Stromal cell of bone marrow (primary cell): Measurements from ENCODE around the gene PALLD.
"Not testable (repeated sequence)": the region's sequence is repeated elsewhere in the genome, so short reads cannot be mapped to it uniquely, and the experiment has no call there.

ENCODE experiments used
- DNase-seq: peaks from one replicate; pipeline ENCODE4 v3.0.0-alpha.2; 2012; ENCODE audit warnings: low read depth

Gene PALLD

DNA sequence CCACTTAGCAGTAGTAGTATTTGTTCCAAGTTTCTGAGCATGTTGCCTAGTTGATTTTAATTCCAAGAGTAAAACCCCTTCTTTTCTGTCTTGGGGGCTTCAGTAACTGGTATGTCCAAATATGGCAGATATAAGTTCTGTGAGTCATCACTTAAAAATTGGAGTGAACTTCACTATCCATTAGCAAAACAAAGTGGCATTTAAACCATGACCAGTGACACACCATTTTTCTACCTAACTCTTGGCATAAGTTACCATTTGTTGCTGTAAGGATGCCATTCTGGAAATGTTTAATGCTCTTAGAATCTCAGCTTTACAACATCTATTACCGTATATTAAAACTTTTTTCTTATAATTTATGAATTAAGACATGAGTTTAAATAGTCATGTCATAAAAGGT, 411.2 kb downstream of the PALLD start:
- no peak for DNase-seq

DNA sequence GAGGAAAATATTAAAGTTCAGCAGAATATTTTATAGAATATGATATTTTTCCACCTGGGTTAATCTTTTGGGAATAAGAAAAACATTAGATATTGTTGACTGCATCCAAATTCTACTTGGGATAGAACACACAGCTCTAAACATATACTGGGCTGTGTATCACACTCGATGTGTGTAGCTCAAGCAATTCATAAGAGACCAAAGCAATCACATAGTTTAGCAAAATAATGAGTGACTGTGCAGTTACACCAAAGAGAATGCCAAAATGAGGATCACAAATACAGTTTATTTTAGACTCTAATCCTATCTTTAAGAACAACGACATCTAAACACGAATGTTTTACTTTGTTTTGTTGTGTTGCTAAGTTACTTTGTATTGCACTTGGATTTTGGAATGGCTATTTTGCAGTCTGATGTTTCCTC, 412.0 kb downstream of the PALLD start:
- DNase-seq = peak; percentile 16

DNA sequence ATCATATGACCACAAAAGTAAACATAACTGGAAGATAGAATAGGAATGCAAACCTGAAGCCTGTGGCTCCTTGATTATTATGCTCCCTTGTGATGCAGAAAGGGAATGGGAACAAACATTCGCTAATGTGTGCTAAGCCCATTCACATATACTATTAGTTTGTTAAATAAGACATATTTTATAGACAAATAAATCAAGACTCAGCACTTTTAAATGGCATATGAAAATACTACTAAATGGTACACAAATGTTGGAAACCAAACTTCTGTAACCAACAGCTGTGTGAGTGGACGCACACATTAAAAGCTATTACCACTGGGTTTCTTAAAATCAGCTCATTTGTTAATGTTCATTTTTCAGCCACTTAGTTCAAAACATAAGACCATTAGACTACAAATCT, 417.2 kb downstream of the PALLD start:
- no peak for DNase-seq

DNA sequence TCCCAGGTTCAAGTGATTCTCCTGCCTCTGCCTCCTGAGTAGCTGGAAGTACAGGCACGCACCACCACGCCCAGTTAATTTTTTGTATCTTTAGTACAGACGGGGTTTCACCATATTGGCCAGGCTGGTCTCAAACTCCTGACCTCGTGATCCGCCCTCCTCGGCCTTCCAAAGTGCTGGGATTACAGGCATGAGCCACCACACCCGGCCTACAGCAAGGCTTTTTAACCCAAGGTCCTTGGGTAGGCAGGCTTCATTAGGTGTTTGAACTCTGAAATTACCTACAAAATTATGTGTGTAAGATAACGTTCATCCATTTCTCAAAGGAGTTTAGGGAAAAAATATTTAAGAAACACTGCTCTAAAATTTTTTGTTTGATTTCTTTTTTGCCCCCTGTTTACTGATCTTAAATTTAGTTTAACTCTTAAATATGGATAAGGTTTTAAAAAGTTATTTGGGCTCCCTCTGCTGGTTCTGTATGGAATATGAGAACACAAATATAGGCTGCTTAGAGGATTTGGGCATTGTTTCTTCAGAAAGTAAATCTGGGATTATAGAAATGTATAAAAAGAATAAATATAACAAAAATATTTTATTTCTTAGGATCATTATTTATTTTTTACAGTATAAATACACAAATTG, 420.4 kb downstream of the PALLD start:
- DNase-seq = peak; percentile 30

DNA sequence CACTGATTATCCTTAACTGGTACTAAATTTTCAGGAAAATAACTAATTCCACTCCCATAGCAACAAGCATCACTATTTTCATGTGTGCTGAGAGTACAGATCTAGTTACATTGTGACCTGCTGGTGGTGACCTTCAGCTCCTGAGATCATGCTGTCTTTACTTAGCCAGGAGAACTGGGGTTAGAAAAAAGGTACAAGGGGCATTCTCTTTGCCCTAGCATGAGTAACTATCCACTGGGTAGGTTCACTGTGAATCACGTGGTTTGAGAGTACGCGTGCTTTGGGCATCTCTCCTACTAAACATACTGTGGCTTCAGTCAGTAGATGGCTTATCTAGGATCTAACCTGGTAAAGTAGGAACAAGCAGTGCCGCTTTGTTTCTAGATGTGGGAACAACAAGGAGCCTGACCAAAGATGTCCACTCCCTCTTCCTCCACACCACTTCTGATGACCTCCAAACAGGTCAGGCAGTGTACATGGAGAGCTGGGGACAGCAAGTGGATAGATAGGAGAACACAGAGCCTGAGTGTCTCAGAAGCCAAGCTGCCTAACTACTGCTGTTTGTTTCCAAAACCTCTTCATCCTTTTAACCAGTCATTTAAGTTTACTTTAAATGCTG, 423.0 kb downstream of the PALLD start:
- DNase-seq = no peak

DNA sequence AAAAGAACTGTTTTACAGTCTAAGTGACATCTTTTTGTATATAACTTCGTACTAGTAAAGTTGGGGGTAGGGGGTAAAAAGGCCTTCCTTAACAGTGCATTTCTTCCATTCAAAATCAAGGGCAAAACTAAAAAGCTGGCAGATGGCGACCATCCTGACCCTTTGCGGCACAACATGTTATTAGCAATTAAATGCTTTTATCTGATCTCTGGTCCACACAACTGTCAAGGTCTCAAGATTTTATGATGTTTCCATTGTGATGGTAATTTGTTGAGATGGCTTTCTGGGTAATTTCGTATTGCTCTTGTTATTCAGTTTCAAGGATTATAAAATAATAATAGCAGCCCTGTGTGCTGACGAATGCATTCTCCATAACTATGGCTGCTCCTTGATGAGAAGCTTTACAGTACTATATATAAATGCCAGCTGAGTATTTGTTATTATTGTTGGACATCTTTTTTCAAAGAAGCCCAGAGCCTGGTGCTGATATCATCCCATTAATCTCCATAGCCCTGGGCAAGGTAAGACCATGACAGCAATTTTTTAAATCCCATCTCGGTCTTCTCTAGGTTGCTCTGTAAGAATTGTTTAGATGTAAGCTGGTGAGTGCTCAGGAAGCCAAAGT, 423.7 kb downstream of the PALLD start:
- DNase-seq = no peak

DNA sequence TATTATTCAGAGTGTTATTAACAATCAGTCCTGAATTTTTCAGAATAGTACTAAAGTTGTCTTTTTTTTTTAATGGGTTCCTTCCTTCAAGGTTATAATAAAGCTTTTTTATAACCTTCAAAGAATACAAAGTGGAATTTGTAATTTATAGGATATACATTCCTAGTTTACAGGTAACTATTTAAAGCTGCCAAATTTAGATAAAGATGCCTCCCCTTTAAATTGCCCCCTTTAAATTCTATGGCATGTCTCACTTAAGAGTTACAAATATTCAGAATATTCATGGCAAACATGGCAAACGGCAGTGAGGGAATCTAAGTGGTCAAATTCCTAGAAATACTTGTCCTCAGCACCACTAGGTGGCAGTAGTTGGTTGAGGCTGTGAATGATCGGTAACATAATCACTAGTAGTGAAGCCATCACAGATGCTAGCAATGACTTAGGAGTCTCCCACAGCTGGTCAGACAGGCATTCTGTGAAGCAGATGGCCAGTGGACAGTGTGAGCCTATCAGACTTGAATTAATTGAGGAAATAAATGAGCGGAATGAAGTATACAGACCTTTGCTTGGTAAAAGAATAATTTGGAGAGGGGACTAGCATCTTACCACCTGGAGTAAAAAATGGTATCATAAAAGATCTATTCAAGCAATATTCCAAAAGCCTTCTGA, 426.8 kb downstream of the PALLD start:
- DNase-seq = peak; percentile 57

DNA sequence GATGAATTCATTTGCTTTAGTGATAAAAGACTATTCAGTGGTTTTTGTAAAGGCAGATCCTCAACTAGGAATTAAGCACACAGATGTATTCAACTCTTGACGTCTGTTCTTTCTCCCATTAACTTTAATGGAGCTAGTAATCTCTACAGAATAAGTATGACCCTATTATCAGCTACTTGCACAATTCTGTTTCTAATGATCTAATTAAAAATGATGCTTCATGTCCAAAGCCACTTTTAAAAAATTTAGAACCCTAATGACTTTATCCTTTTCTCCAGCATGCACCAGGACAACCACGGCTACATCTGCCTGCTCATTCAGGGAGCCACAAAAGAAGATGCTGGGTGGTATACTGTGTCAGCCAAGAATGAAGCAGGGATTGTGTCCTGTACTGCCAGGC, 427.8 kb downstream of the PALLD start:
- DNase-seq = no peak

DNA sequence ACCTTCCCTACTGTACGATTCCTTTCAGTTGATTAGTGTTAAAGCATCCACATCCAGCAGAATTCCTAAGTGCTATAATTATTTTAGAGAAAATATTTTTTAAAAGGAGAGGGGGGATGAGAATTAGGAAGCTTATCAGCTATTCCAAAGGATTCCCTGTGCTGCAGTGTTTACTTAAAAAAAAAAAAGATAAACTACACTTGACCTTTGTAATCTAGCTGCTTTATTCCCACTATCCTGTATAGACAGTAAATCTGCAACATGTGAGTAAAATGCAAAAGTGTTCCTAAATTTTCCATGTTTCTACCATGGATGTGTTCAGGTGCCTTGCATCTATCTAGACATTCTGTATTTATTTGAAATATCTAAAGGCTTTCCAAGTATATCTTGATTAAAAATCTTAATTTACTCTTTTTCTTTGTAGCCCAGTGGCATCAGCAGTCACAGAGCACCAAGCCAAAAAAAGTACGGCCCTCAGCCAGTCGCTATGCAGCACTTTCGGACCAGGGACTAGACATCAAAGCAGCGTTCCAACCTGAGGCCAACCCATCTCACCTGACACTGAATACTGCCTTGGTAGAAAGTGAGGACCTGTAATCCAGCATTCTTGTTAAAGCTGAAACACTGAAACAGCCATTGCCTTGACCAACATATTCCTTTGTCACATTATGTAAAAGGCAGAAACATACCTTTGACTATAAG, 429.1 kb downstream of the PALLD start:
- no peak for DNase-seq

DNA sequence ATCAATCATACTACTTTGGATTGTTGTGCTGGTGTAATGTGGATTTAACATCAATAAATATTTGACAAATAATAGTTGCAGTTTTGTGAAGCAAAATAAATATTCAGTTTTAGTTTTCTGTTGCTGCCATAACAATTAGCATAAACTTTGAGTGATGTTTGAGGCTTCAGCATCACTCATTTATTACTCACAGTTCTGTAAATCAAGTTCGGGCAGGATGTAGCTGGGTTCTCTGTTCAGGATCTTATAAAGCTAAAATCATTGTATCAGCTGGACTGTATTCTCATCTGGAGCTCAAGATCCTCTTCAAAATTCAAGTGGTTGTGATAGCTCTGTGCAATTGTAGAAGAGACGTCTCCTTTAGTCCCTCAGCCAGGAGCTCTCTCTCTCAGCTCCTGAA, 431.5 kb downstream of the PALLD start:
- DNase-seq = no peak

DNA sequence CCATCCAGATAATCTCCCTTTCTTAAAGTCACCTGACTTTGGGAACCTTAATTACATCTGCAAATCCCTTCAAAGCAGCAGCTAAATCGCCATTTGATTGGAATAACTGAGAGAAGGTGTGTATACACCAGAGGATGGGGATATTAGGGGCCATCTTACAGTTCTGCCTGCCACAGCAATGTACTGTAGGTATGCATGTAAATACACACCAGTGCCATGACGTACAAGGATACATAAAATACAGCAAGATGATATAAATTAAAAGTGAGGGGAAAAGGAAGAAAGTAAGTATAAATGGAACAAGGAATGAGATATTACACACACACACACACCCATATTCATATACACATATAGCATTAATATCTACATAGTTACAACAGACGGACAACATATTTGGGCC, 432.0 kb downstream of the PALLD start:
- DNase-seq = no peak

DNA sequence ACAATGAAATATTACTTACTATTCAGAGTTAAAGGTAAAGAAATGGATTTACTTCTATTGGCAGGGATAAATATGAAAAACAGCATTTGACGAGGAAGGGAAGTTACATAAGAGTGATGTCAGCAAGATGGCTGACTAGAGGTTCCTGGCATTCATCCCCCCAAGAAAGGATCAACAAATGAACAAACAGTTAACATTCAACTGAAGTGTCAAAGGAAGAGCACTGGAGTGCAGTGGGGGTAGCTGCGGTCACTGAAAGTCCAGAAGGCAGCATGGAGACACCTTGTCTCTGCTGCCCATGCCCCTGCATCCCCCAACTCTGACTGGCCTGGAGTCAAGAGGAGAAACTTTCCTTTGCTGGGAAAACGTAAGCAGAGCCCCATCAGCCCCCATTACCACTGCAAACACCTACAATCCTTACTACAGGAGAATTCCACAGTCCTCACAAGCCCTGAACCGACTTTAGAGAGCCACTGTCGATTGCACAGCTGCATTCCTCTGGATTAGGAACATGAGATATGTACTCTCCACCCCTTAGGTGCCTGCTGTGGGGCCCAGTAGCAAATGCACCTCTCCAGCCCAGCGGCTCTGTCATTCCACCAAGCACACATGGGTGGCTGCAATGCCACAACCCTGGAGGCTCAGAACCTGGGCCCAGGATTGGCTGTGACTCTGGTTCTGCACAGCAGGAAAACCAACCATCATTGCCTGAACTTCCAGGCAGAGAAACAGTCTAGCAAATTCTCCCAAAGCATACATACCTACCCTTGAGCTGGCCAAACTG, 433.8 kb downstream of the PALLD start:
- DNase-seq = no peak

DNA sequence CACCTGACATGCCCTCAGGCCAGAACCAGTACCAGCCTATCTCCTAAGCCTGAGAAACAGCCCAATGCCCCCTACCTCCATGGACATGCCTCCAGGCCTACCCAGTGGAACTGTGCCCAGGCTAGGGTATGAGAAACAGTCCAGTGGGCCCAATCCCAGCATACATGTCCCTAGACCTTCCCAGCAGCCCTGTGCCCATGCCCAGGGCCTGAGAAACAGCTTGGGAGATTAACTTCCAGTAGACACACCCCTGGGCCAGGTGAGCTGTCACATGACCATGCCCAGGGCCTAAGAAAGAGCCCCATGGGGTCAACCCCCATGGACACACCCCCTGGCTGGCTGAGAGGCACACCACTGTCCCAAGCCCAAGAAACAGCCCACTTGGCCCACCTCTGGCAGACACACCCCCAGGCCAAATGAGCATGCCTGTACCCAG, 434.4 kb downstream of the PALLD start:
- DNase-seq = no peak

DNA sequence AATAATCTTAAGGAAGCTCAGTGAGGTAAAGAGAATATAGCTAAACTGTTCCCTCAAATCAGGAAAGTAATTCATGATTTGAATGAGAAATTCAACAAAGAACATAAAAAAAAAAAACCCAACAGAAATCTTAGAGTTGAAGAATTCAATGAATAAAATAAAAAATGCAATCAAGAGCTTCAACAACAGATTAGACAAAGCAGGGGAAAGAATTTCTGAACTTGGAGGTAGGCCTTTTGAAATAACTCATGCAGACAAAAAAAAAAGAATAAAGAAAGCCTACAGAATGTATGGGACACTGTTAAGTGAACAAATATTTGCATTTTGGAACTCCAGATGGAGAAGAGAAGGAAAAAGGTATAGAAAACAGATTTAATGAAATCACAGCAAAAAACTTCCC, 435.3 kb downstream of the PALLD start:
- DNase-seq = no peak

DNA sequence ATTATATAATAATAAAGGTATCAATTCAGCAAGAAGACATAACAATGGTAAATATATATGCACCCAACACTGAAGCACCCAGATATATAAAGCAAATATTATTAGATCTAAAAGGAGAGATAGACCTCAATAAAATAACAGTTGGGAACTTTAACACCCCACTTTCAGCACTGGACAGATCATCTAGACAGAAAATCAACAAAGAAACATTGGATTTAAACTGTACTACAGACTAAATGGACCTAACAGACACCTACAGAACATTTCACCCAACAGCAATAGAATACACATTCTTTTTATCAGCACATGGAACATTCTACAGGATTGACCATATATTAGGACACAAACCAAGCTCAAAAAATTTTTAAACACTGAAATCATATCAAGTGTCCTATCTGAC, 436.6 kb downstream of the PALLD start:
- no peak for DNase-seq

DNA sequence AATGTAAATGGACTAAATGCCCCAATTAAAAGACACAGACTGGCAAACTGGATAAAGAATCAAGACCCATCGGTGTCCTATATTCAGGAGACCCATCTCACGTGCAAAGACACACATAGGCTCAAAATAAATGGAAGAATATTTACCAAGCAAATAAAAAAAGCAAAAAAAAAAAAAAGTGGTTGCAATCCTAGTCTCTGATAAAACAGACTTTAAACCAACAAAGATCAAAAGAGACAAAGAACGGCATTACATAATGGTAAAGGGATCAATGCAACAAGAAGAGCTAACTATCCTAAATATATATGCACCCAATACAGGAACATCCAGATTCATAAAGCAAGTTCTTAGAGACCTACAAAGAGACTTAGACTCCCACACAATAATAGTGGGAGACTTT, 440.6 kb downstream of the PALLD start:
- DNase-seq = not testable (repeated sequence)

DNA sequence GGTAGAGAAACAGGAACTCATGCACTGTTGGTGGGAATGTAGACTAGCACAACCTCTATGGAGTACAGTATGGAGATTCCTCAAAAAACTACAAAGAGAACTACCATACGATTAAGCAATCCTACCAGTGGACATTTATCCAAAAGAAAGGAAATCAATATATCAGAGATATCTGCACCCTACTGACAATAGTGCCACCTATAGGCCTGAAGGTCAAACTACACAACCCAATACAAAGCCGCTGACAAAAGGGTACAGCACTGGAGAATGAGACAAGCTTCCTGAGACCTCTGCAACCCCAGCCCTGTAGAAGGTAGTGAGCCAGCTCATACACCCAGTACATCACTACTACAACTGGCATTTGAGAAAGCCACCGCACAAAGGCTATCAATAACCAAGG, 446.1 kb downstream of the PALLD start:
- DNase-seq = no peak

DNA sequence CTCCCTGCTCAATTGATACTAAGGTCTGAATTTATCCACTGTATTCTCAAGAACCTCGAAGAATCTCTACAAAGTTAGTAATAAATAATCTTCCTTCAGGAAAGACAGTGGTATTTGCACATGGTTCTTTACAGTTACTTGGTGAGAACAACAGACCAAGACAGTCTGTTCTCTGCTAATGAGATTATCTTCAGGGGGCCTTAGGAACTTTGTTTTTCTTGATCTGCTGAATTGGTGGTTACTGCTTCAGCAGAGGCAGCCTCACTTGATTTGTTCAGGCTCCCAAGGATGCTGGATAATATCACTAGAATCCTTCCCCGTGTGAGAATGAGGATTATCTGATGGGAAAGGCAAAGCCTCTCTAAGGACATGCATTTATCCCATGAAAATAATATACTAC, 448.4 kb downstream of the PALLD start:
- DNase-seq = no peak

DNA sequence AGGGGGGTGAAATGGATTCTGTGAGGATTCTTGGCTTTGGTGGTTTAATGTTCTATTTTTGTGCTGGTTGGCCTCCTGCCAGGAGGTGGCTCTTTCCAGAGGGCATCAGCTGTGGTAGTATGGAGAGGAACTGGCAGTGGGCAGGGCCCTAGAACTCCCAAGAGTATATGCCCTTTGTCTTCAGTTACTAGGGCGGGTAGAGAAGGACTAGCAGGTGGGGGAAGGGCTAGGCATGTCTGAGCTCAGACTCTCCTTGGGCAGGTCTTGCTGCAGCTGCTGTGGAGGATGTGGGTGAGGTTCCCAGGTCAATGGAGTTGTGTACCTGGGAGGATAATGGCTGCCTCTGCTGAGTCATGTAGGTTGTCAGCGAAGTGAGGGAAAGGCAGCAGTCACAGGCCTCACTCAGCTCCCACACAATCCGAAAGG, 456.0 kb downstream of the PALLD start:
- DNase-seq = not testable (repeated sequence)

DNA sequence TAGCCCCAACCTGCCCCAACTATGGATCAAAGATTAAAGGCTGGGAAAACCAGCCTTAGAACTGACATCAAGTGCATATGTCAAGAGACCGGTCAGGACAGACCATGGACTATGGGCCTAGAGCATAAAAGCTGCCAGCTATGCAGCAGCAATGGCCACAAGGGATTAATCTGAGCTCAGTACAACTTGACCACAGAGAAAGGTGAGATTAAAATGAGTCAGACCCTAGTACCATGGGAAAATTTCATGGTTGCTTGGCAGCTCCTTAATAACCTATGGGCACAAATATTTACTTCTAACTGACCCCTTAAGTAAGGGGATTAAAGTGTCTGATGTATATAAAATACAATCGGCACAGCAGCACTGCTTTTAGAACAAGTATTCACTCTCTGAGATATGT, 458.8 kb downstream of the PALLD start:
- DNase-seq = no peak

DNA sequence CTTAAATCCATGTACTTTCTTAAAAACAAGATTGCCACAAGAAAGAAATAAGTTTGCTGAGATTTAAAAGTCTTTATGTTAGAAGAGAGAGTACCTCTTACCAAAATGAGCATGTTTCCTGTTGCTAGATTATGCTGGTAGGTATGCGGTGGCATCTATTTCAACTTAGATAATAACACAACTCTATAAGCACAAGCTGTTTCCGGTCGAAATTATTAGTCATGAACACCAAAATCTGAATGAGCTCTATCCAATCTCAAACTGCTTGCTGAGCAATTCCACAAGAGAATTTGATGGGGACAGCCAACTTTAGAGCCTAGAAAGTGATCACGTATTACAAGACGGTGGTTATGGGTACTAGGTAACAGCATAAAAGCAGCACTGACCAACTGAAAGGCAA, 463.9 kb downstream of the PALLD start:
- no peak for DNase-seq

DNA sequence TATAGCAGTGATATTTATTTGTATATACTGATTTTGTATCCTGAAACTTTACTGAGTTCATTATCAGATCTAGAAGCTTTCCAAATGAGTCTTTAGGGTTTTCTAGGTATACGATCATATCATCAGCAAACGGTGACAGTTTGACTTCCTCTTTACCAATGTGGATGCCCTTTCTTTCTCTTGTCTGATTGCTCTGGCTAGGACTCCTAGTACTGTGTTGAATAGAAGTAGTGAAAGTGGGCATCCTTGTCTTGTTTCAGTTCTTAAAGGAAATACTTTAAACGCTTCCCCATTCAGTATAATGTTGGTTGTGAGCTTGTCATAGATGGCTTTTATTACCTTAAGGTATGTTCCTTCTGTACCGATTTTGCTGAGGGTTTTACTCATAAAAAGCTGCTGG, 475.7 kb downstream of the PALLD start:
- no peak for DNase-seq
